Keratinocyte (primary cell): Measurements from ENCODE around the gene ANKRD9. TPM values are rescaled to one million over a fixed set of nuclear protein-coding genes. Genes with fewer than 3 reads are reported as not detected.
A peak's percentile ranks its signal among the peaks of the same experiment; 100 is the strongest.

Source experiments
- DNase-seq: peaks from one replicate; pipeline ENCODE4 v3.0.0-alpha.2; 2011; ENCODE audit warnings: low read depth, missing footprints, low spot score
- FAIRE-seq: peaks from 2 replicates; lab custom pipeline; 2011; peaks lifted over from hg19 to GRCh38; lab: Jason Lieb, UNC
- H2AFZ ChIP-seq: 2 replicates; pipeline ENCODE4 v1.6.0; 2012; ENCODE audit warnings: low read length, control low read depth, inconsistent platforms; ENCODE audit not compliant: control insufficient read depth
- H3K27ac ChIP-seq: 2 replicates; pipeline ENCODE4 v1.5.1; 2011; ENCODE audit warnings: low read length; ENCODE audit not compliant: control insufficient read depth, insufficient read depth
- H3K27me3 ChIP-seq: 3 replicates; pipeline ENCODE4 v1.6.0; 2011; ENCODE audit warnings: low read length; ENCODE audit not compliant: control insufficient read depth, insufficient read depth; ENCODE audit errors: extremely low read depth
- H3K36me3 ChIP-seq, 2 experiments: 2 replicates in 1 of 2; 3 replicates in 1 of 2; pipeline ENCODE4 v1.5.1; 2011; ENCODE audit warnings: low read length in 2 of 2, mild to moderate bottlenecking in 1 of 2; ENCODE audit not compliant: control insufficient read depth in 2 of 2, insufficient read depth in 2 of 2; ENCODE audit errors: extremely low read depth in 1 of 2
- H3K4me1 ChIP-seq: 3 replicates; pipeline ENCODE4 v1.5.1; 2011; ENCODE audit warnings: low read length; ENCODE audit not compliant: control insufficient read depth, insufficient read depth; ENCODE audit errors: extremely low read depth
- H3K4me2 ChIP-seq: 3 replicates; pipeline ENCODE4 v1.6.0; 2011; ENCODE audit warnings: low read depth, low read length; ENCODE audit not compliant: control insufficient read depth, insufficient read depth; ENCODE audit errors: extremely low read depth
- H3K4me3 ChIP-seq, 3 experiments: fragments of 200-600 bp in 1 of 3; sonication (generic) in 1 of 3; 2 replicates in 2 of 3; 3 replicates in 1 of 3; pipeline ENCODE4 v1.5.1; 2011 to 2016; ENCODE audit warnings: low read length in 3 of 3, mild to moderate bottlenecking in 3 of 3, control low read depth in 2 of 3, inconsistent platforms in 1 of 3, low read depth in 1 of 3, mixed read lengths in 1 of 3, mixed run types in 1 of 3, moderate library complexity in 1 of 3; ENCODE audit not compliant: control insufficient read depth in 2 of 3, insufficient read depth in 2 of 3; ENCODE audit errors: extremely low read depth in 1 of 3
- H3K79me2 ChIP-seq: 2 replicates; pipeline ENCODE4 v1.6.0; 2012; ENCODE audit warnings: low read length; ENCODE audit not compliant: control insufficient read depth, insufficient read depth
- H3K9ac ChIP-seq: 3 replicates; pipeline ENCODE4 v1.6.0; 2011; ENCODE audit warnings: low read length; ENCODE audit not compliant: control insufficient read depth, insufficient read depth; ENCODE audit errors: extremely low read depth
- H3K9me1 ChIP-seq: 3 replicates; pipeline ENCODE4 v1.6.0; 2011; ENCODE audit warnings: low read length; ENCODE audit not compliant: control insufficient read depth, insufficient read depth; ENCODE audit errors: extremely low read depth
- H3K9me3 ChIP-seq: 2 replicates; pipeline ENCODE4 v1.5.1; 2012; ENCODE audit warnings: low read depth, low read length; ENCODE audit not compliant: control insufficient read depth
- H4K20me1 ChIP-seq: 3 replicates; pipeline ENCODE4 v1.6.0; 2011; ENCODE audit warnings: low read length; ENCODE audit not compliant: control insufficient read depth, insufficient read depth; ENCODE audit errors: extremely low read depth
- CTCF ChIP-seq, 3 experiments: IDR thresholded peaks in 1 of 3; conservative IDR thresholded peaks in 1 of 3; optimal IDR thresholded peaks in 1 of 3; 2 replicates in 2 of 3; 3 replicates in 1 of 3; pipeline versions ENCODE3 to v1.5.1; 2011; ENCODE audit warnings: low read length in 3 of 3, mild to moderate bottlenecking in 3 of 3, moderate library complexity in 2 of 3, control low read depth in 1 of 3, inconsistent platforms in 1 of 3; ENCODE audit not compliant: insufficient read depth in 2 of 3; ENCODE audit errors: extremely low read depth in 1 of 3
- EZH2 ChIP-seq: IDR thresholded peaks from one replicate; pipeline ENCODE4 v1.6.1; 2012; ENCODE audit warnings: inconsistent platforms, mild to moderate bottlenecking, low read length, moderate library complexity
- dilution Hi-C: fragments of 300-500 bp; cut with MboI; formaldehyde crosslinking; loops from one replicate; pipeline ENCODE4 v1.7.0; 2020; ENCODE audit warnings: low sequenced_read_pairs; ENCODE audit not compliant: extremely low pct_ligation_motif_present
- polyA plus RNA-seq, 5 experiments: library from polyadenylated mRNA; depleted of rRNA in 3 of 5; stranded (reverse) in 3 of 5; stranded (forward) in 1 of 5; unstranded in 1 of 5; fragments of >200 nt; gene quantifications; 1 replicate in 1 of 5; 2 replicates in 3 of 5; 3 replicates in 1 of 5; pipeline versions ENCODE4 v1.2.1 to v1.2.3, GENCODE V29; 2011 to 2012; ENCODE audit warnings: missing spikeins in 2 of 5, low read depth in 1 of 5, low replicate concordance in 1 of 5

ANKRD9 gene
- polyA plus RNA-seq, 1 donor (not counting 4 experiments of a cell fraction or from before 2014, with no cell fraction given) = 4.9 TPM

DNA sequence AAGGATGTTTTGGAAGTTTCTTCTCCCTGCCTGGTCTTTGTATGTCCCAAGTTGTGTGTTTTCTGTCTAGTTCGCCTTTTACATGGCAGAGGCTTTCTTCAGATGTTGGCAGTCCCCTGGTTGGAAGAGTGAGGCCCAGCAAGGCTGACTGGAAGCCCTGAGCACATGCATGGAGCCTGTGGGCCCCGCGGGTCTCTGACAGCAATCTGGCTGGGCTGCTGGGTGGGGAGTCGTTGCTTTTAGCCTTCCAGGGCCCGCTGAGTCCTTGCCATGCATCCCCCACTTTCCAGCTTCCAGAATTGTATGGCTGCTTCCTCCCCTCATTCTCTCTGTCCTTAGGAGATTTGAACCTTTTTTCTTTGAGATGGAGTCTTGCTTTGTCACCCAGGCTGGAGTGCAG is 25.3 kb downstream of the ANKRD9 start:
- TF ChIP-seq CTCF (optimal IDR thresholded peaks at IDR 0.05 in 1 of 3, IDR thresholded peaks at IDR 0.05 in 1 of 3, conservative IDR thresholded peaks at IDR 0.05 in 1 of 3; ENCODE audit: extremely low read depth in 1 of 3, insufficient read depth in 2 of 3, low read length in 3 of 3) = no peak
- no peak for TF ChIP-seq EZH2
- DNase-seq (no peak), FAIRE-seq (no peak)
- H3K36me3 ChIP-seq = peaks cover 0 to 1% of the 10 kb centered on the region in 2 experiments
- no peaks in the 10 kb centered on the region for H3K9me1 ChIP-seq
- H3K4me1 ChIP-seq = peaks cover 12% of the 10 kb centered on the region
- no peak overlapping the region for H3K4me3 ChIP-seq
- dilution Hi-C loops = no loop called here
- H3K4me2 ChIP-seq = no peak overlapping the region
- no peak overlapping the region for H2AFZ ChIP-seq
- no peaks in the 10 kb centered on the region for H4K20me1 ChIP-seq
- no peak overlapping the region for H3K27ac ChIP-seq
- H3K9me3 ChIP-seq = no peaks in the 10 kb centered on the region
- H3K27me3 ChIP-seq = no peaks in the 10 kb centered on the region
- no peak overlapping the region for H3K9ac ChIP-seq
- no peaks in the 10 kb centered on the region for H3K79me2 ChIP-seq

GRCh38 chr14:102481791-102482238 is 27.8 kb downstream of the ANKRD9 start:
- Histone ChIP-seq H3K36me3 (peaks cover 0 to 1% of the 10 kb centered on the region in 2 experiments), H3K27ac (no peak overlapping the region), H3K4me1 (peaks cover 12% of the 10 kb centered on the region), H3K9me3 (no peaks in the 10 kb centered on the region), H3K9me1 (no peaks in the 10 kb centered on the region), H4K20me1 (no peaks in the 10 kb centered on the region), H3K9ac (no peak overlapping the region), H3K4me3 (no peak overlapping the region), H3K27me3 (no peaks in the 10 kb centered on the region), H2AFZ (no peak overlapping the region), H3K79me2 (no peaks in the 10 kb centered on the region), H3K4me2 (peak overlapping the region; percentile 18)
- DNase-seq = no peak
- dilution Hi-C loops = no loop called here
- FAIRE-seq = peak; percentile 81
- TF ChIP-seq EZH2 (no peak), CTCF (optimal IDR thresholded peaks at IDR 0.05 in 1 of 3, IDR thresholded peaks at IDR 0.05 in 1 of 3, conservative IDR thresholded peaks at IDR 0.05 in 1 of 3; ENCODE audit: extremely low read depth in 1 of 3, insufficient read depth in 2 of 3, low read length in 3 of 3) (no peak)
